ENCODE data around the gene EVC2. TPM values are rescaled to one million over a fixed set of nuclear protein-coding genes. Genes with fewer than 3 reads are reported as not detected.
A peak's percentile ranks its signal among the peaks of the same experiment; 100 is the strongest.

The EVC2 gene
- total RNA-seq, 1 donor: 9.9 TPM

DNA sequence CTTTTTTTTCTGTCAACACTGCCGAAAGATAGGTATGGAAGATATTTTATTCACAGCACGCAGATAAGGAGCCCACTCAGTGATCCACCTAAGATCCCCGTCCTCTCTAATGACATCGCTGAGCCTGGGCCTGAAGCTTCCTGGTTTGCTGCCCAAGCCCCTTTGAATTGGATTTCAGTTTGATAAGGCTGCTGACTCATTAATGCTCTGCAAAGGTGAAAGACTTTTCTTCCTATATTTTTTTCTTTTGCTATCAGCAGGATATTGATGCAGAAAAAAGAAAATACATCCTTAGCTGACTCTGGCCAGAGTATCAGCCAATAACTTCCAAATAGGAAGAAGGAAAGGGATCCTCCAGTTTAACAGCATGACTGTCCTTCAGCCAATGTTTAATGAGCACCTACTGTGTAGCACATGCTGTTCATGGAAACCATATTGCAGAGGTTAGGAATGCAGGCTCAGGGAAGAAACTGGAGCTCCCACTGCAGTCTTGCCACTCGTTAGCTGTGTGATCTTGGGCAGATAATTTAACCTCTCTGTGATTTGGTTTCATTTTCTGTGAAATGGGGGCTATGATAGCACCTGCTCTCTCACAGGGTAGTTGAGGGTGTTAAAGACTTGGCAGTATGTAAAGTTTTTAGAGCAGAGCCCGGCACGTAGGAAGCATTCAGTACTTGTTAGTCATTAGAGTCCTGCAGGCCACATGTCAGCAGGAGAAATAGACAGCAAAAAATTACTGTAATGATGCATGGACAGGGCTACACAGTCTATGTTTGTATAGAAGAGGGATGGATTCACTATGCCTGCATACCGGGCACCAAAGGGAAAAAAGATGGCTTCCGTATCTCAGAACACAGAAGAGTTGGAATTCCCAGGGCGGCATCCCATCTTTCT lies 41.9 kb upstream of the EVC2 start:
- TF ChIP-seq, protein P1, sequence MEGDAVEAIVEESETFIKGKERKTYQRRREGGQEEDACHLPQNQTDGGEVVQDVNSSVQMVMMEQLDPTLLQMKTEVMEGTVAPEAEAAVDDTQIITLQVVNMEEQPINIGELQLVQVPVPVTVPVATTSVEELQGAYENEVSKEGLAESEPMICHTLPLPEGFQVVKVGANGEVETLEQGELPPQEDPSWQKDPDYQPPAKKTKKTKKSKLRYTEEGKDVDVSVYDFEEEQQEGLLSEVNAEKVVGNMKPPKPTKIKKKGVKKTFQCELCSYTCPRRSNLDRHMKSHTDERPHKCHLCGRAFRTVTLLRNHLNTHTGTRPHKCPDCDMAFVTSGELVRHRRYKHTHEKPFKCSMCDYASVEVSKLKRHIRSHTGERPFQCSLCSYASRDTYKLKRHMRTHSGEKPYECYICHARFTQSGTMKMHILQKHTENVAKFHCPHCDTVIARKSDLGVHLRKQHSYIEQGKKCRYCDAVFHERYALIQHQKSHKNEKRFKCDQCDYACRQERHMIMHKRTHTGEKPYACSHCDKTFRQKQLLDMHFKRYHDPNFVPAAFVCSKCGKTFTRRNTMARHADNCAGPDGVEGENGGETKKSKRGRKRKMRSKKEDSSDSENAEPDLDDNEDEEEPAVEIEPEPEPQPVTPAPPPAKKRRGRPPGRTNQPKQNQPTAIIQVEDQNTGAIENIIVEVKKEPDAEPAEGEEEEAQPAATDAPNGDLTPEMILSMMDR (IDR thresholded peaks at IDR 0.05; ENCODE audit: insufficient read depth, low read depth, low read length): no peak
- peak; percentile 61 for DNase-seq (ENCODE audit: low read depth)
- H3K4me3 ChIP-seq (ENCODE audit: low read depth, low read length): no peak overlapping the region

DNA sequence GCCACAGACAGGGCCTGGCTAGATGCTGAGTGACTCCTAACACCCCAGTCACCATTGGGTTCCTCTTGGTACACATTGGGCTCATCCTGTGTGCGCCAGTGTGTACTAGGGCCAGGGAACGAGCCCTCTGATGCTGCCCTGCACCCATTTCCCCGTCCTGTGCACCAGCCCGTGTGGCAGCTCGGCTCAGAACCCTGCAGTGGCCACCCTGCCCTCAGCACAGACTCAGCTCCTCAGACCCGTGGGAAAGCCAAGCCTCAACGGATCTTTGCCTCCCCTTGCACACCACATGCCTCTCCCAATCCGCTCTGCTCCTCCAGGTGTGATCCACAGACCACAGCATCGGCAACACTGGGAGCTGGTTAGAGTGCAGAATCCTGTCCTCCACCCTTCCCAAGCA lies 41.2 kb upstream of the EVC2 start:
- TF ChIP-seq, protein P1 (IDR thresholded peaks at IDR 0.05; ENCODE audit: insufficient read depth, low read depth, low read length): no peak
- DNase-seq (ENCODE audit: low read depth): no peak
- H3K4me3 ChIP-seq (ENCODE audit: low read depth, low read length): no peak overlapping the region

DNA sequence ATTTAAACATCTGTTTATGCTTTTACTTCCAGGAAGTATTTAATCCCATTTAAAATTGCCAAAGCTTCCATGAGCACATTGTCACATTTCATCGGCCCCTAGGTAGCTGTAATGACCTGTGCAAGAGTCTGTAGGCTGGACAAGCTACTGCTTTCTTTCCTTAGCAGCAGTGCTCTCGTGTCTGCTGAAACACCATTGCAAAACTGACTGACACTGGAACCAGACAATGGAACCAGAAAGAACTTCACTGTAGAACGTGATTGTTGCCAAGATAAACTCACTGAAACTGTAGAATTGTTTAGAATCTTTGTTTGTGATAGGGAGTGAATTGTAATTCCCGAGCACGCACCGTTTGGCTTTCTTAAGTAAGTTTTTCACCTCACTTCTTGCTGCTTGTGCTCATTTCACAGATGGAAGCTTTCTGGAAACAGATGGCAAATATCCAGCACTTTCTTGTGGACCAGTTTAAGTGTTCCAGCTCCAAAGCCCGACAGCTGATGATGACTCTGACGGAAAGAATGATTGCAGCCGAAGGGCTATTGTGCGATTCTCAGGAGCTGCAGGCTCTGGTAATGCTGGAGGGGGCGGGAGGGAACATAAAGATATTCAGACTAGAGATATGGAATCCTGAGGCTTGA lies 39.5 kb upstream of the EVC2 start:
- H3K4me3 ChIP-seq (ENCODE audit: low read depth, low read length): no peak overlapping the region
- peak; percentile 96 for DNase-seq (ENCODE audit: low read depth)
- TF ChIP-seq, protein P1 (IDR thresholded peaks at IDR 0.05; ENCODE audit: insufficient read depth, low read depth, low read length): no peak

DNA sequence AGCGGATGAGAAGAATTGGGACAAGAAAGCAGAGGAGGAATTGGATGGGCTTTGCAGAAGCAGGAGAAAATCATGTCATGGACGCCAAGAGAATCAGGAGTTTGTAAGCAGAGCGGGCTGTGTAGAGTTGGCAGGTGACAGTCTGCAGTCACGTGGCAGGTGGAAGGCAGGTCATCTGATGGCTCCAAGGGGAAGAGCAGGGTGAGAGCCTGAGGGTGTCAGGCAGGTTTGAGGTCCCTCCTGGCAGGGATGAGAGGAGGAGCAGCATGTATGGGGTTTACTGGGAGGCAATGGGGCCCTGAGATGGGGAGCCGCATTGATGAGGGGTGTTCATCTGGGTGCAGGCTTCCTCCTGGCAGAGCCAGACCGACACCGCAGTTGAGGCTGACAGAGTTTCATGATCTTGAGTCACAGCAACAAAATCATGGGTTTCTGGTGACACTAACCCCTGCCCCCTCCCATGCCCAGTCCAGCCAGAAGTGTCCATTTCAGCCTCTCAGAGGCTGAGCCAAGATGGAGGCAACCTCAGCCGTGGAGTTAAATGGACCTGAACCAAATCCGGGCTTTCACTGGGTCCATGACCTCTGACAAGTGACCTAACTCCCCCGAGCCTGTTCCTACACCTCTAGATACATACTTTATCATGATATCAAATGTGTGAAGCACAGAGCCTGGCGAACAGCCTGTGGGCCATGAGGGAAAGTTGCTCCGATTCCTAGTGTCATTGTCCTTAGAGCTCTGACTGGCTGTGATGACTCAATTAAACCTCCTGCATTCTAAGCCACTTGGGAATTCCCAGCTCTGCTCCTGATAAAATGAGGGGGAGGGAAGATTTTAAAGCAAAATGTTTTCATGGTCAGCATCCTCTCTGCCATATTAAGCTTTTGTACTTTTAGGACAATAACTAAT lies 38.7 kb upstream of the EVC2 start:
- peak; percentile 62 for DNase-seq (ENCODE audit: low read depth)
- TF ChIP-seq, protein P1 (IDR thresholded peaks at IDR 0.05; ENCODE audit: insufficient read depth, low read depth, low read length): no peak
- H3K4me3 ChIP-seq (ENCODE audit: low read depth, low read length): no peak overlapping the region

DNA sequence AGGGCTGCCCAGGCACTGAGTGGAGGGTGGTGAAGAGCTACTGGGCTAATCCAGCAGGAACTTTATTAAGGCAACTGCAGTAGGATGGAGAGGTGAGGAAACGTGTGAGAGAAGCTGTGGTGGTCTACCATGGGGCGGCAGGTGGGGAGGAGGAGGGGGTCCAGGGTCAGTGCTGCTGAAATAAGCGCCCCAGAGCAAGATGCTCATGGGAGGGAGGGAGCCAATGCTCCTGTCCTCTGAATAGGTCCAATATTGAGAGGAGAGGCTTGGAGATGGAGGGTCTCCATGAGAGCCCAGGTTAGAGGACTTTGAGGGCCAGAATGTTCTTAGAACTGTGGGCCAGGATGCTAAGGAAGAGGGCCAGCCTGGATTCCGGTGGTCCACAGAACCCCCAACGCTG lies 37.9 kb upstream of the EVC2 start:
- TF ChIP-seq, protein P1 (IDR thresholded peaks at IDR 0.05; ENCODE audit: insufficient read depth, low read depth, low read length): no peak
- H3K4me3 ChIP-seq (ENCODE audit: low read depth, low read length): no peak overlapping the region
- no peak for DNase-seq (ENCODE audit: low read depth)

DNA sequence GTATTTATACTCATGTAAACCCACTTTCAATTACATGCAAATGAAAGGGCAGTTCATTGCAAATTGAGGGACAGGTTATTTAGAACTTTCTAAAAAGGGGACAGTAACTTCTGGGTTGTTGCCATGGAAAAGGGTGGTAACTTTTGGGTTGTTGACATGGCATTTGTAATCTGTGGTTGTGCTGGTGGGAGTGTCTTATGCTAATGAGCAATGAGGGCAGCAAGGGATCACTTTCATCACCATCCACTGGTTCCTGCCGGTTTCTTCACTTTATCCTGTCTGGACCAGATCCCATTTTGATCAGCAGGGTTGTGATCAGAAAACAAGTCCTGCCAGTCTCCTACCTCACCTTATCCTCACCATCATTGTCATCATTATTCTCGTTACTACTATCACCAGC lies 34.6 kb upstream of the EVC2 start:
- TF ChIP-seq, protein P1 (IDR thresholded peaks at IDR 0.05; ENCODE audit: insufficient read depth, low read depth, low read length): no peak
- H3K4me3 ChIP-seq (ENCODE audit: low read depth, low read length): no peak overlapping the region
- DNase-seq (ENCODE audit: low read depth): no peak

All from fibroblast of villous mesenchyme (primary cell).